HUDEP-2 (cell line): ENCODE results near the gene SUB1.
A peak's percentile ranks its signal among the peaks of the same experiment; 100 is the strongest.
"Not testable (repeated sequence)": the region's sequence is repeated elsewhere in the genome, so short reads cannot be mapped to it uniquely, and the experiment has no call there.

Experiments
- DNase-seq, 76 experiments: peaks; one replicate each; lab custom pipeline; 2025; ENCODE audit not compliant: unreplicated experiment in 76 of 76; lab: John Stamatoyannopoulos, UW

SUB1 gene

GRCh38 chr5:32598260-32598937, 13.0 kb downstream of the SUB1 start:
- DNase-seq: peak in 11 of 76 experiments; percentile 4 to 39 (median 14)

- no peak for DNase-seq
These were observed 13.7 kb downstream of the SUB1 start for GRCh38 chr5:32598997-32599549.

- DNase-seq: no peak
These were observed 14.8 kb downstream of the SUB1 start for GRCh38 chr5:32600054-32600622.

- DNase-seq: no peak
These were observed 16.4 kb downstream of the SUB1 start for GRCh38 chr5:32601623-32602295.

- no peak for DNase-seq
These were observed 17.5 kb downstream of the SUB1 start for GRCh38 chr5:32602906-32603305.

DNA sequence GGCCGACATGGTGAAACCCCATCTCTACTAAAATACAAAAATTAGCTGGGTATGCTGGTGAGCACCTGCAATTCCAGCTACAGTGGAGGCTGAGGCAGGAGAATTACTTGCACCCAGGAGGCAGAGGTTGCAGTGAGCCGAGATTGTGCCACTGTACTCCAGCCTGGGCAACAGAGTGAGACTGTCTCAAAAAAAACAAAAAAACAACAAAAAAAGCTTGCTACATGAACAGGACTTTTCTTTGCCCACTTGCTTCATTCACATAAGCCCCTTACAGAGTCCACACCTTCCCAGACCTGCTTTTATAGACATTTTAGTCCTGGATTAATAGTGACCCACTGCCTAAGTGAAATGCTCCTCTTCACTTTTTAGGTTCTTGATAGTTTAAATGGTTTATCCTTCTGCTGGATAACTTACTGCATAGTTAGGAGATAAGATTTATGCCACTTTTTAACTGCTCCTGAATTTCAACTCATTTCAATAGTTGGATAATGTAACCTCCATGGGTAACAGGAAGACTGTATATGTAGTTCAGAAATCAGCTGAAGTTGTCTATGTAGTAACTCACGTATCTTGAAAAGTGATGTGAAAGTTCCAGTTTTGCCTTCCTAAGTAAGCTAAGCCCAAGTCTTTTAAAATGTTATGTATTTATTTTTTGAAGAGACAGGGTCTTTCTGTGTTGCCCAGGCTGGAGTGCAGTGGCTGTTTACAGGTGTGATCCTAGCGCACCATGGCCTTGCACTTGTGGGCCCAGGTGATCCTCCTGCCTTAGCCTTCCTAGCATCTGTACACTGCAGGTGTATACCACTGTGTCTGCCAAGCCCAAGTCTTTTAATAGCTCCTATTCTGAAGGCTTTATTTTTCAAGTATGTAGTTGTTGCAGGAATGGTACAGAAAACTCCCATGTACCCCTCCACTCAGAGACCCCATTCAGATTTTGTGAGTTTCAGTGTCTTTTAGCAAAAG, 19.7 kb downstream of the SUB1 start:
- no peak for DNase-seq

DNA sequence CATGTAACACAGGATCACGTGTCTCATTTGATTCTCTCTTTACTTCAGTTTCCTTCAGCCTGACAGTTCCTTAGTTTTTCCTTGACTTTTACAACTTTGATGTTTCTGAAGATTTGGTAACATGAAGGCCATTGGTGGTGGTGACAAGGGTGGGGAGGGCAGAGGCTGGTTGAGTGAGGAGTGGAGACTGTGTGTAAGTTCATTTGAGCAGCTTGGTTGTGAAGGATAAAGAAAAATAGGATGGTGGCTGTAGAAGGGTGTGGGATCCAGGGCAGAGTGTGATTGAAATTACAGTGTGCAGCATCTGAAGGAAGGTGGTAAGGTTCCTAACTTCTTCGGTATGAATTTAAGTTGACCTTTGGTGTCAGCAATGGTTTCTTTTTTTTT, 20.4 kb downstream of the SUB1 start:
- DNase-seq: no peak

GRCh38 chr5:32612134-32612888, 27.0 kb downstream of the SUB1 start:
- no peak for DNase-seq

GRCh38 chr5:32613050-32613672, 27.8 kb downstream of the SUB1 start:
- DNase-seq: peak in 74 of 76 experiments; percentile 14 to 89 (median 74)

- DNase-seq: peak in 29 of 76 experiments; percentile 1 to 76 (median 28)
These were observed 29.9 kb downstream of the SUB1 start for GRCh38 chr5:32615236-32615635.

DNA sequence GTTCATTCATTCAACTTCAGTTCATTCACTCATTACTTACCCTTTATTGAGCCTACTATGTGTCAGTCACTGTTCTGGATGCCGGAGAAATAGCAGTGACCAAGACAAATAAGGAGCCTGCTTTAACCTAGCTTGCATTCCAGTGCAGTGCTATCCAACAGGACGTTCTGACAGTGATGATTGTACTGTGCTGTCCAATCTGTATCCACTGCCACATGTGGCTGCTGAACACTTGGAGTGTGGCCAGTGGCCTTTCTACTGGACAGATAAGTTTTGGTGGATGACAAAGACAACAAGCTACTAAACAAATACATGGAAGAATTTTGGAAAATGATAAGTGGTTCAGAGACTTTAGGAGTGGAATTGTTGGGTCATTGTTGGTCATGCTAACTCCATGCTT, 33.6 kb downstream of the SUB1 start:
- peak in 1 of 76 experiments; percentile 4 for DNase-seq

DNA sequence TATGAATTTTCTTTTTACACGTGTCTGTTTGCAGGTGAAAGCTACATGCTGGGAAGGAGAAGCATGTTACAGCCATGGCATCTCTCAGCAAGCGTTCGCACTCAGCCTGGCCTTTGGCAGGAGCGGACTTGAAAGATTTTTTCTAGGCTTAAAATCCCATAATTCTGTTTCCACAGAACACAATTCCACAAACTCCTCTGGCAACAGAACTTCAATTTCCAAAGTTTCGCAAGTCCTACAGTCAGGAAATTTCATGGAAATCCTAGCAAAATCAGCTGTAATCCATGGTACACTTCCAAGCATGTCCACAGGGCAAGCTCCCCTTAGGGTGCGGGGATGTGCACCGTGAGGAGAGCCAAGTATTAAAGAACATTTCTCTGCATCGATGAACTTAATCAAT, 35.9 kb downstream of the SUB1 start:
- DNase-seq: no peak

GRCh38 chr5:32625106-32625505, 39.7 kb downstream of the SUB1 start:
- DNase-seq: no peak

DNA sequence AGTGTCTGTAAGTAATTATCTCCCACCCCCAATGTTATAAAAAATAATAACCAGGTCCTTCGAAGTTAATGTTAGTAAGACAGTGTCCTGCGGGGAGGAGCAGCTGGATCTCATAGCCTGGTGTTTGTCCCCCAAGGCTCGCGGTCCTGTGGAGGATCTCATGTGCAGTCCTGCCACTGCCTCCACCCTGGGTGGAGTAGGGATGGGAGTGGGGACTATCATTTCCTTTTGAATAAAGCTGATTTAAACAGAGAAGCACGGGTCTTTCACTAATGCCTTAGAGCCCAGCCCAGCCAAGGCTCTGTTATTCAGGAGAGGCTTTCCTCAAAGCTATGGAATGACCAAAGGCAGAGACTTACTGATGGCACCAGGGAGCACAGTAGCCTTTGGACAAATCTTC, 40.2 kb downstream of the SUB1 start:
- no peak for DNase-seq

DNA sequence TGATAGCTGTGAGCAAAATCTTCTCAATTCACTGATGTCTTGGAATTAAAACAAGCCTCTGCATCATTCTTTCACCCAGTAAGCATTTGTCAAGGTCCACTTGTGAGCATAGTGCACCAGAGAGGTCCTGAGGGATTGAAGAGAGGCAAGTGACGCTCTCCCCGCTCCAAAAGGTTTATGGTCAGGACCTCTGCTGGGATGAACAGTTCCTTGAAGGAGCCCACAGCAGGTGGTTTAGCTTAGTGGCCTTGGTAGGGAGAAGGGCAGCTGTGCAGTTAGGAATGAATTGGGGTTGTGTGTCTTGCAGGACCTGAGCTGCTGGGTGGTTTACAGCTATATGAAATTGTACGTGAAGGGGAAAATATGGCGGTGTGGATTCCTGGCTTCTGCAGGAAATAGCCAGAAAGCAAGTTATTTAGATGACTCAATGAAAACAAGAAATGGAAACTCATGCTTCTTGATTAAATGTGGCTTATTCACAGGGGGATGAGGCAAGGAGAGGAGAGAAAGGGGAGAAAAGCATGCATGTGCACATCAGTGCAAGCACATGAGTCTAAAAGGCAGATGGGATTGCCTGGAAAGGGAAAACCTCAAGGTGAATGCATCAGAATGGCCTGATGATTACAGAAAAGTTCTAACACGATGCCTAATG, 42.0 kb downstream of the SUB1 start:
- DNase-seq: no peak

GRCh38 chr5:32628049-32628844, 42.9 kb downstream of the SUB1 start:
- DNase-seq: no peak

- DNase-seq: no peak
These were observed 45.6 kb downstream of the SUB1 start for GRCh38 chr5:32630867-32631491.

DNA sequence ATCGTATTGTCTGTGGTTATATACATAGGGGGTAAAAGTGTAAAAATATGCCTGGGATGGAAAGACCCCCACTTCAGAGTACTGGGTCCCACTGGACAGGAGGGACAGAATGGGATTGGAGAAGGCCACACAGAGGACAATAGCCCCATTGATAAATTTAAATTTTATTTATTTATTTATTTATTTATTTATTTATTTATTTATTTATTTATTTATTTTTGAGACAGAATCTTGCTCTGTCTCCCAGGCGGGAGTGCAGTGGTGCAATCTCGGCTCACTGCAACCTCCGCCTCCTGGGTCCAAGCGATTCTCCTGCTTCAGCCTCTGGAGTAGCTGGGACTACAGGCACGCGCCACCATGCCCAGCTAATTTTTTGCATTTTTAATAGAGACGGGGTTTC, 47.7 kb downstream of the SUB1 start:
- not testable (repeated sequence) for DNase-seq
